ENCODE results near the gene FOXO1.

FOXO1 gene

DNA sequence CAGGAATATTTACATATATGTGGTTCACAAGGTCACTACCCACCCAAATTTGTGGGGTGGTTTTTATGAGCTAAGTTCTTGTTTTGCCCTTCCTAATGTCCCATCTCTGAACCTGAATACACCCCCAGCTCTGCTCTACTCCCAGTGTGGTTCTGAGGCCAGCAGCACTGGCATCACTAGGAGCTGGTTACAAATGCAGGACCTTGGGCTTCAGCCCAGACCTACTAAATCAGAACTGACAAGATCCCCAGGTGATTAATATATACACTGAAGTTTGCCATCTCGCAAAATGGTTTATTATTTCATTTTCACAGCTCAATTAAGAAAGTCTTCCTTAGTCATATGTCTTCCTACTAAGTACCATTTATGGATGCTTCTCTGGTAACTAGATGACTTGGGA, 67.9 kb downstream of the FOXO1 start:
- ATAC-seq (ENCODE audit: low read depth) (no peak), DNase-seq (ENCODE audit: low spot score in 2 of 2) (no peak)
- Mint-ChIP-seq H3K27me3 (no peaks in the 10 kb centered on the region), H3K36me3 (no peaks in the 10 kb centered on the region), H3K4me3 (peak overlapping the region; percentile 39), H3K9me3 (no peaks in the 10 kb centered on the region), H3K4me1 (peaks cover 60% of the 10 kb centered on the region), H3K27ac (peak overlapping the region; percentile 24)

DNA sequence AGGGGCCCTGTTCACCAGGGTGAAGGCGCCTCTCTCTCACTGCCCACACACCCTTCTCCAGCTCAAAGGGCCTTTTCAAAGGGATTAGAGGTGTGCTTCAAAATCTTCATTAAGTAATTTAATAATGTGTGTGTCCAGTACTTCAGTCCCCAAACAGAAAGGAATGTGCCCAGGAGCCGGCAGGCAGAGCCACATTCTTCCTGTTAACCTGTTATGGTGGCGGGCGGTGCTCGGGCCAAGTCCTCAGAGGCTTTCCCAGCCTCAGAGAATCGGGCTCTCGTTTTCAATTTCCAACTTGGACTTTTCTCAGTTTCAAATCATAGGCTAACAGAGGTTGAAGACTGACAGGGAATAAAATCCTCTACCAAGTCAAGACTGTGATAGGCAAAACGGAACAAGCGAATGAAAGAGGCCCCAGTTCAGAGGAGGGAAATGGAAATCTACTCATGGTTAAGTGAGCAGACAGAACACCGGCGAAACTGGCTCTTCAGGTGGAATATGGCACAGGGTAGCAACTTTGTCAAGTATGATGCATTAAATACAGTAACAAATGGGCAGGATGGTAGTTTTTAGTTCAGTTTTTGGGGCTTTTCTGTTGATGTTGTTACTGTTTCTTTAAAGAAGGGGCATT, 68.6 kb downstream of the FOXO1 start:
- DNase-seq (ENCODE audit: low spot score in 2 of 2), result no peak
- peak overlapping the region; percentile 39 for H3K4me3 Mint-ChIP-seq
- ATAC-seq (ENCODE audit: low read depth), result peak; percentile 18
- H3K4me1 Mint-ChIP-seq, result peaks cover 58% of the 10 kb centered on the region
- peak overlapping the region; percentile 24 for H3K27ac Mint-ChIP-seq
- no peaks in the 10 kb centered on the region for H3K9me3 Mint-ChIP-seq
- H3K27me3 Mint-ChIP-seq, result no peaks in the 10 kb centered on the region
- no peaks in the 10 kb centered on the region for H3K36me3 Mint-ChIP-seq

- Mint-ChIP-seq H3K4me1 (peaks cover 63% of the 10 kb centered on the region), H3K9me3 (no peaks in the 10 kb centered on the region), H3K36me3 (no peaks in the 10 kb centered on the region), H3K27ac (peak overlapping the region; percentile 48), H3K27me3 (no peaks in the 10 kb centered on the region), H3K4me3 (peak overlapping the region; percentile 8)
- ATAC-seq (ENCODE audit: low read depth) (peak; percentile 75), DNase-seq (ENCODE audit: low spot score in 2 of 2) (no peak)
Observed at GRCh38 chr13:40596484-40596883, 70.0 kb downstream of the FOXO1 start.

DNA sequence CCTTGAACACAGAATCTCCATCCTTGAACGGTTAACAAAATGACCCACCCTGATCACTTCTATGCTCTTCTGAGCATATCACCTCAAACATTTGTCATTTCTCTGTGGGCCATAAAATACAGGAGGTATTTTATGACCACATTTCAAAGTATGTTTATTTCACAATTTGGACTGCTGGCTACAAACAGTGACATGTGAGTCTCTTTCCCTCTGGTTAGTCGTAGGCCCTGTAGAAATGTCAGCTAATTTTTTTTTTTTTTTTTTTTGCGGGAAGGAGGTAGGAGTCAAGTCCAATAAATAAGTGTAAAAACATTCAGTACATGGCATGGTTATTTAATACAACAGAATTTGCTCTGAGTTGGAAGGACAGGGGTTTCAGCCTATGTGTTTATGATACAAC, 70.7 kb downstream of the FOXO1 start:
- Mint-ChIP-seq H3K4me1 (peaks cover 70% of the 10 kb centered on the region), H3K27ac (peak overlapping the region; percentile 40), H3K27me3 (no peaks in the 10 kb centered on the region), H3K9me3 (no peaks in the 10 kb centered on the region), H3K36me3 (no peaks in the 10 kb centered on the region), H3K4me3 (no peak overlapping the region)
- no peak for ATAC-seq (ENCODE audit: low read depth)
- DNase-seq (ENCODE audit: low spot score in 2 of 2), result no peak

- DNase-seq (ENCODE audit: low spot score in 2 of 2) (no peak), ATAC-seq (ENCODE audit: low read depth) (no peak)
- no peaks in the 10 kb centered on the region for H3K36me3 Mint-ChIP-seq
- H3K27me3 Mint-ChIP-seq, result no peaks in the 10 kb centered on the region
- peaks cover 68% of the 10 kb centered on the region for H3K4me1 Mint-ChIP-seq
- no peak overlapping the region for H3K4me3 Mint-ChIP-seq
- H3K9me3 Mint-ChIP-seq, result no peaks in the 10 kb centered on the region
- peak overlapping the region; percentile 62 for H3K27ac Mint-ChIP-seq
Observed at GRCh38 chr13:40592035-40592434, 74.4 kb downstream of the FOXO1 start.

GRCh38 chr13:40591091-40591490, 75.3 kb downstream of the FOXO1 start:
- peak overlapping the region; percentile 32 for H3K4me3 Mint-ChIP-seq
- DNase-seq (ENCODE audit: low spot score in 2 of 2) (no peak), ATAC-seq (ENCODE audit: low read depth) (no peak)
- H3K36me3 Mint-ChIP-seq, result no peaks in the 10 kb centered on the region
- H3K4me1 Mint-ChIP-seq, result peaks cover 70% of the 10 kb centered on the region
- no peaks in the 10 kb centered on the region for H3K27me3 Mint-ChIP-seq
- H3K27ac Mint-ChIP-seq, result peak overlapping the region; percentile 75
- no peaks in the 10 kb centered on the region for H3K9me3 Mint-ChIP-seq

- DNase-seq (ENCODE audit: low spot score in 2 of 2) (no peak), ATAC-seq (ENCODE audit: low read depth) (no peak)
- peak overlapping the region; percentile 75 for H3K4me3 Mint-ChIP-seq
- H3K4me1 Mint-ChIP-seq, result peaks cover 72% of the 10 kb centered on the region
- no peaks in the 10 kb centered on the region for H3K36me3 Mint-ChIP-seq
- no peaks in the 10 kb centered on the region for H3K9me3 Mint-ChIP-seq
- no peaks in the 10 kb centered on the region for H3K27me3 Mint-ChIP-seq
- H3K27ac Mint-ChIP-seq, result peak overlapping the region; percentile 75
Observed at GRCh38 chr13:40590112-40590862, 76.2 kb downstream of the FOXO1 start.

DNA sequence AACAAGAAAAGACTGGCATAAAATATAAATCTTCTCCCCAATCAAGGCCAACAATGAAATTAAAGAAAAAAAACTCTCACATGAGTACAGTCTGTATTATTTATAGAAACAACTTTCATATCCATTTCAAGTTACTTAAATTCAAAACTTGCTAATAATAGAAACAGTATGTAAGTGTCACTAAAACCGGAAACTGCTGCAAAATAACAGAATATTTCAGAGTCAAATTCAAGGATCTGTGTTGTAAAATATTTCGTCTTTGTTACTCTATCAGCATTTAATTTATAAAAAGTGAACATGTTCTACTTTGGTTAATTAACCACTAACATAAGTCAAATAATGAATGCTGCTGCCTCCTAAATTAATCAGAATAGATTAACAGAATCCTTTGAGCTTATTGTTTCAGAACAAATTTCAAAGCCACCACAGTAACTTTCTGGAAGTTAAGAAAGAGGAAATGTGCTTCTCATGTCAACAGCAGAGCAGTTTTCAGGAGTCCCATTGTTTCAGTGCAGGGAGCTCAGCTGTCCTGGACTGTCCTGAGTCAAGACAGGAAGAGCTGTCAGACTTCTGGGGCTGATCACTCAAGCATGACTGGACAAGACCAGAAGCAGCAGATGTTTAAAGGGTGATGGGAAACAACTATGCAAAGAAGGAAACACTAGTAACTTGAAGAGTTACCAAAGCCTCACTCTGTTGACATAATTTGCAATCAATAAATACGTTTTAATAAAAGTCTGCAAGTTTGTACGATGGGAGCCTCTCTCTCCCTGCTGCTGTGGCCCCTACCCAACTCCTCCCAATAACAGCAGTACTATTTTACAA, 76.9 kb downstream of the FOXO1 start:
- ATAC-seq (ENCODE audit: low read depth) (peak; percentile 87), DNase-seq (ENCODE audit: low spot score in 2 of 2) (peak; percentile 35 to 39)
- Mint-ChIP-seq H3K27ac (peak overlapping the region; percentile 75), H3K4me3 (peak overlapping the region; percentile 75), H3K4me1 (peaks cover 77% of the 10 kb centered on the region), H3K36me3 (no peaks in the 10 kb centered on the region), H3K9me3 (no peaks in the 10 kb centered on the region), H3K27me3 (no peaks in the 10 kb centered on the region)

DNA sequence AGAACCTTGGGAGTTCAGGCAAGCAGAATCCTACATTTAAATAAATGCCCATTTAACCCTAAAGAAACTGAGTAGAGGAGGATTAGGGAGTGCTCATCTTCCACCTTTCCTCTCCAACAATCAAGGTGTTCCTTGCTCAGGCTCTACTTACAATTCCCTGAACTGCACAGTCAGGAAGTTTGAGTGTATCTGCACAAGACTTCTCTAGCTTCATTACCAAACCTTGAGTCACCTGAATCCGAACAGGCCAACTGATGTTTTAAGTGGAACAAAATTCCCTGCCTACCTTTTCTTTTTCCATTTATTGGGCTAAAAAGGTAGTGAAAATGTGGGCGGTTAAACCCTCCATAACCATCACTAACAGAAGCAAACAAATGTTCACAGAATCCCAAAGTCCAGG, 78.3 kb downstream of the FOXO1 start:
- ATAC-seq (ENCODE audit: low read depth), result no peak
- Mint-ChIP-seq H3K4me1 (peaks cover 73% of the 10 kb centered on the region), H3K4me3 (no peak overlapping the region), H3K27ac (no peak overlapping the region), H3K27me3 (no peaks in the 10 kb centered on the region), H3K9me3 (peaks cover 7% of the 10 kb centered on the region), H3K36me3 (peaks cover 7% of the 10 kb centered on the region)
- no peak for DNase-seq (ENCODE audit: low spot score in 2 of 2)

- Mint-ChIP-seq H3K4me1 (peaks cover 73% of the 10 kb centered on the region), H3K27ac (no peak overlapping the region), H3K27me3 (no peaks in the 10 kb centered on the region), H3K4me3 (peak overlapping the region; percentile 11), H3K9me3 (peaks cover 11% of the 10 kb centered on the region), H3K36me3 (peaks cover 11% of the 10 kb centered on the region)
- no peak for DNase-seq (ENCODE audit: low spot score in 2 of 2)
- no peak for ATAC-seq (ENCODE audit: low read depth)
Observed at GRCh38 chr13:40586886-40587565, 79.4 kb downstream of the FOXO1 start.

GRCh38 chr13:40585911-40586471, 80.5 kb downstream of the FOXO1 start:
- peaks cover 11% of the 10 kb centered on the region for H3K9me3 Mint-ChIP-seq
- DNase-seq (ENCODE audit: low spot score in 2 of 2), result no peak
- no peak overlapping the region for H3K27ac Mint-ChIP-seq
- H3K4me1 Mint-ChIP-seq, result peaks cover 69% of the 10 kb centered on the region
- no peak for ATAC-seq (ENCODE audit: low read depth)
- H3K4me3 Mint-ChIP-seq, result peak overlapping the region; percentile 2
- peaks cover 11% of the 10 kb centered on the region for H3K36me3 Mint-ChIP-seq
- no peaks in the 10 kb centered on the region for H3K27me3 Mint-ChIP-seq

GRCh38 chr13:40583738-40584137, 82.7 kb downstream of the FOXO1 start:
- ATAC-seq (ENCODE audit: low read depth) (no peak), DNase-seq (ENCODE audit: low spot score in 2 of 2) (no peak)
- Mint-ChIP-seq H3K27ac (peak overlapping the region; percentile 46), H3K4me3 (no peak overlapping the region), H3K36me3 (peaks cover 11% of the 10 kb centered on the region), H3K4me1 (peaks cover 69% of the 10 kb centered on the region), H3K27me3 (no peaks in the 10 kb centered on the region), H3K9me3 (peaks cover 11% of the 10 kb centered on the region)

DNA sequence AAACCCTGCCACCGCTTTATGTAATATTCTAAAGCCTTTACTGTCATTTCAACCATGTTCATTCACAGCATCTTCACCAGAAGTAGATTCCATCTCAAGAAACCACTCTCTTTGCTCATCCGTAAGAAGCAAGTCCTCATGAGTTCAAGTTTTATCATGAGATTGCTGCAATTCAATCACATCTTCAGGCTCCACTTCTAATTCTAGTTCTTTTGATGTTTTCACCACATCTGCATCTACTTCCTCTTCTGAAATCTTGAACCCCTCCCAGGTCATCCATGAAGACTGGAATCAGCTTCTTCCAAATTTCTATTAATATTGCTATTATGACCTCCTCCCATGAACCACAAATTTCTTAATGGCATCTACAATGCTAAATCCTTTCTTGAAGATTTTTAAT, 83.9 kb downstream of the FOXO1 start:
- Mint-ChIP-seq H3K9me3 (peaks cover 11% of the 10 kb centered on the region), H3K36me3 (peaks cover 11% of the 10 kb centered on the region), H3K27me3 (no peaks in the 10 kb centered on the region), H3K4me3 (no peak overlapping the region), H3K27ac (peak overlapping the region; percentile 46), H3K4me1 (peaks cover 71% of the 10 kb centered on the region)
- DNase-seq (ENCODE audit: low spot score in 2 of 2), result no peak
- ATAC-seq (ENCODE audit: low read depth), result no peak

Measured in memory B cell (primary cell).